ENCODE results near the gene MYL5. TPM values are rescaled to one million over a fixed set of nuclear protein-coding genes. Genes with fewer than 3 reads are reported as not detected.

The MYL5 gene
- total RNA-seq, 2 donors from 2014 or later = 14.6 to 25.7 TPM

DNA sequence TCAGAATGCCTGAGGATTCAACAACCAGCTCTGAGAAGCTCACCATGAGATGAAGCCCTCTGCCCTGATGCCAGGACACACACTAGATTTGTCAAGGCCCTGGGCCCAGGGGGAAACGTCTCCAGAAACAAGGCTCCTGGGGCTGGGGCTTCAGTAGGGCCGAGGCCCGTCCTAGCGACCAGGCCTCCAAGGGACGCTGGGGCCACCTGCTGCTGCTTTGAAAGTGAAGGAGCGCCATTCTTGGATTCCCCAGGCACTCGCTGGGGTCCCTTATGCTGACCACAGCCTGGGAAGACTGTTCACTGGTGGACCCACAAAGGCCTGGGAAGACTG, 25.1 kb upstream of the MYL5 start:
- peaks cover 9% of the 10 kb centered on the region for H3K27me3 ChIP-seq (replicated peaks; ENCODE audit: insufficient read depth)
- no peak for DNase-seq (ENCODE audit: low spot score)
- intact Hi-C loops (cut with DNase I) = no loop called here
- TF ChIP-seq, protein P1, sequence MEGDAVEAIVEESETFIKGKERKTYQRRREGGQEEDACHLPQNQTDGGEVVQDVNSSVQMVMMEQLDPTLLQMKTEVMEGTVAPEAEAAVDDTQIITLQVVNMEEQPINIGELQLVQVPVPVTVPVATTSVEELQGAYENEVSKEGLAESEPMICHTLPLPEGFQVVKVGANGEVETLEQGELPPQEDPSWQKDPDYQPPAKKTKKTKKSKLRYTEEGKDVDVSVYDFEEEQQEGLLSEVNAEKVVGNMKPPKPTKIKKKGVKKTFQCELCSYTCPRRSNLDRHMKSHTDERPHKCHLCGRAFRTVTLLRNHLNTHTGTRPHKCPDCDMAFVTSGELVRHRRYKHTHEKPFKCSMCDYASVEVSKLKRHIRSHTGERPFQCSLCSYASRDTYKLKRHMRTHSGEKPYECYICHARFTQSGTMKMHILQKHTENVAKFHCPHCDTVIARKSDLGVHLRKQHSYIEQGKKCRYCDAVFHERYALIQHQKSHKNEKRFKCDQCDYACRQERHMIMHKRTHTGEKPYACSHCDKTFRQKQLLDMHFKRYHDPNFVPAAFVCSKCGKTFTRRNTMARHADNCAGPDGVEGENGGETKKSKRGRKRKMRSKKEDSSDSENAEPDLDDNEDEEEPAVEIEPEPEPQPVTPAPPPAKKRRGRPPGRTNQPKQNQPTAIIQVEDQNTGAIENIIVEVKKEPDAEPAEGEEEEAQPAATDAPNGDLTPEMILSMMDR (IDR thresholded peaks at IDR 0.05) = no peak
- no peak for TF ChIP-seq POLR2A (IDR thresholded peaks at IDR 0.05)
- TF ChIP-seq POLR2AphosphoS5 (IDR thresholded peaks at IDR 0.05) = no peak
- no peaks in the 10 kb centered on the region for H3K4me1 ChIP-seq (replicated peaks)
- no peaks in the 10 kb centered on the region for H3K36me3 ChIP-seq
- no peaks in the 10 kb centered on the region for H3K9me3 ChIP-seq
- no peak overlapping the region for H3K27ac ChIP-seq
- WGBS = 89% methylated on average over 7 of the region's 7 CpGs
- no peak overlapping the region for H3K4me3 ChIP-seq

DNA sequence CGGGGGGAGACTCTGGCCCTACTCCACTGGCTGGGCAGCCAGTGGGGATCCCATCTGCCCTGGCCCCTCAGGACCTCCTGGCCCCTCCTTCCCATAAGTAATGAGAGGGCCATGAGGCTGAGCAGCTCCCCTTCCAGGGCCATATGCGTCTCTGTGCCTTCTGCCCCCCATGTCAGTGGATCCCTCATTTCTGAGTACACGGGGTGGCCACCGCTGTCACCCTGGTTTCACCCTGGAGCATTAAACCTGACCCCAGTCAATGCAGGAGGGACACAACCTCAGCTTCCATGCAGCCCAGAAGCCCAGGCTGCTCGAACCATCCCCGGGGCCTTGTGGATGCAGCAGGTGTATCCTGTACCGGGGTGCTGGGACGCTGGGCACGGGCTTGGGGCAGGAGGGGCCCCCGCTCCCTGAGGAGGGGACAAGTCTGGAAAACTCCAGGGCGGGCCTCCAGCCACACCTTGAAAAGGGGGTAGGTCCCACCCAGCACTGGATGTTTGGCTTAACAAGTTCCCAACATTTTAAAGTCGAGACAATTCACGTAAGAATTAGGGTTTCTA, 24.5 kb upstream of the MYL5 start:
- H3K27me3 ChIP-seq (replicated peaks; ENCODE audit: insufficient read depth) = peaks cover 9% of the 10 kb centered on the region
- intact Hi-C loops (cut with DNase I) = no loop called here
- H3K36me3 ChIP-seq = no peaks in the 10 kb centered on the region
- no peak overlapping the region for H3K4me3 ChIP-seq
- no peak overlapping the region for H3K27ac ChIP-seq
- H3K9me3 ChIP-seq = no peaks in the 10 kb centered on the region
- WGBS = 89% methylated on average over 13 of the region's 13 CpGs
- TF ChIP-seq POLR2AphosphoS5 (IDR thresholded peaks at IDR 0.05) = no peak
- TF ChIP-seq, protein P1 (IDR thresholded peaks at IDR 0.05) = no peak
- TF ChIP-seq POLR2A (IDR thresholded peaks at IDR 0.05) = no peak
- no peaks in the 10 kb centered on the region for H3K4me1 ChIP-seq (replicated peaks)
- no peak for DNase-seq (ENCODE audit: low spot score)

DNA sequence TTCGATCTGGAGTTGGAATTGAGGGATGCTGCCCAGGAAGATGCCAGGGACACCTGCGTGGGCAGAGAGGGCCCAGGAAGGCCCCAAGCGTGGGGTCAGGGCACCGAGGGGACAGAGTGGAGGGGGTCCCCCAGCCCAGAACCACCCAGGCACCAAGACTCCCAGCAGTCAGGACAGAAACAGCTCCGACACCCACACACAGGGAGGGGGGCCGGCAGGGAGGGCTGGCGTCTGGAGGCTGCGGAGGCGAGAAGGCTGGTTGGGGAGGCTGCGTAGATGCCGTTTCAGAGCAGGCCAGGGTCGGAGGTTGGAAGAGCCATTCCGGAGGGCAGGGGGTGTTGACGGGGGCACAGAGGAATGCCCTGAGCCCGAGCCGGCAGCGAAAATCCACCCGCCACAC, 23.9 kb upstream of the MYL5 start:
- Histone ChIP-seq H3K27me3 (replicated peaks; ENCODE audit: insufficient read depth) (peaks cover 9% of the 10 kb centered on the region), H3K9me3 (no peaks in the 10 kb centered on the region), H3K4me3 (no peak overlapping the region), H3K4me1 (replicated peaks) (no peaks in the 10 kb centered on the region), H3K36me3 (no peaks in the 10 kb centered on the region), H3K27ac (no peak overlapping the region)
- WGBS = 81% methylated on average over 18 of the region's 18 CpGs
- TF ChIP-seq POLR2AphosphoS5 (IDR thresholded peaks at IDR 0.05) = no peak
- TF ChIP-seq POLR2A (IDR thresholded peaks at IDR 0.05) = no peak
- TF ChIP-seq, protein P1 (IDR thresholded peaks at IDR 0.05) = no peak
- intact Hi-C loops (cut with DNase I) = no loop called here
- DNase-seq (ENCODE audit: low spot score) = no peak

DNA sequence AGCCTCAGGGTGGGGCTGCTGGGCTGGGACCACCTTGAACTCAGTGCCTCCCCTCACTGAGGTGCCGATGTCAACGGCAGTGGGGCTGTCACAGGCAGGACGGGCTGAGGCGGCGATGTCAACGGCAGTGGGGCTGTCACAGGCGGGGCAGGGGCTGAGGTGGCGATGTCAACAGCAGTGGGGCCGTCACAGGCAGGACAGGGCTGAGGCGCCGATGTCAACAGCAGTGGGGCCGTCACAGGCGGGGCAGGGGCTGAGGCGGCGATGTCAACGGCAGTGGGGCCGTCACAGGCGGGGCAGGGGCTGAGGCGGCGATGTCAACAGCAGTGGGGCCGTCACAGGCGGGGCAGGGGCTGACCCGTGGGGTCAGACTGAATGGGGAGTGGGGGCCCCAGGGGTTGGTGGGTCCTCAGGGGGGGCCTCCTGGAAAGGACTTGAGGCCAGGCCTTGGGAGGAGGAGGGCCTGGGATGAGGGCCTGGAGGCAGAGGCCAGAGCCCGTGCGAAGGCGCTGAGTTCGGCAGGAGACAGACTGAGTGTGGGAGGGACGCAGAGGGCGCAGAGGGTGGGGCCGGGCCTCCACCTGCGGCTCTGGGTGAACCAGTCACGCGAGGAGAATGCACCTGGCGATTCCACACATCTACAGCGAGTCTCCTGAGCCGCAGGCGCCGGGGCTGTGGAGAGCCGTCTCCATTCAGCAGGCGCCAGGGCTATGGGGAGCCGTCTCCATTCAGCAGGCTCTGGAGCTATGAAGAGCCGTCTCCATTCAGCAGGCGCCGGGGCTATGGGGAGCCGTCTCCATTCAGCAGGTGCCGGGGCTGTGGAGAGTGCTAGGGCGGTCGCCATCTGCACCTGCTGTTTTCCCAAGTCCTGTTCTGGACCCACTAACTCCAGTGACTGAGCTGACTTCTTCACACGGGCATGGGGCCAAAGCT, 23.1 kb upstream of the MYL5 start:
- intact Hi-C loops (cut with DNase I) = no loop called here
- Histone ChIP-seq H3K4me1 (replicated peaks) (no peaks in the 10 kb centered on the region), H3K27ac (no peak overlapping the region), H3K4me3 (no peak overlapping the region), H3K9me3 (no peaks in the 10 kb centered on the region), H3K27me3 (replicated peaks; ENCODE audit: insufficient read depth) (peaks cover 9% of the 10 kb centered on the region), H3K36me3 (no peaks in the 10 kb centered on the region)
- TF ChIP-seq POLR2AphosphoS5 (IDR thresholded peaks at IDR 0.05) (no peak), POLR2A (IDR thresholded peaks at IDR 0.05) (no peak)
- TF ChIP-seq, protein P1 (IDR thresholded peaks at IDR 0.05) = no peak
- DNase-seq (ENCODE audit: low spot score) = no peak
- WGBS = 26% methylated on average over 41 of the region's 49 CpGs
